GM12872 (cell line): ENCODE data around the gene CIBAR2.

ENCODE experiments used
- CTCF ChIP-seq: IDR thresholded peaks from 3 replicates; pipeline ENCODE4 v1.5.1; 2011; ENCODE audit warnings: low read depth, mild to moderate bottlenecking, low read length, moderate library complexity; ENCODE audit not compliant: insufficient read depth

Gene CIBAR2

GRCh38 chr16:85077039-85077438, 35.2 kb downstream of the CIBAR2 start:
- TF ChIP-seq CTCF, result no peak; the same call in 2 of the 3 replicates

GRCh38 chr16:85075236-85075924, 36.9 kb downstream of the CIBAR2 start:
- TF ChIP-seq CTCF, result no peak

DNA sequence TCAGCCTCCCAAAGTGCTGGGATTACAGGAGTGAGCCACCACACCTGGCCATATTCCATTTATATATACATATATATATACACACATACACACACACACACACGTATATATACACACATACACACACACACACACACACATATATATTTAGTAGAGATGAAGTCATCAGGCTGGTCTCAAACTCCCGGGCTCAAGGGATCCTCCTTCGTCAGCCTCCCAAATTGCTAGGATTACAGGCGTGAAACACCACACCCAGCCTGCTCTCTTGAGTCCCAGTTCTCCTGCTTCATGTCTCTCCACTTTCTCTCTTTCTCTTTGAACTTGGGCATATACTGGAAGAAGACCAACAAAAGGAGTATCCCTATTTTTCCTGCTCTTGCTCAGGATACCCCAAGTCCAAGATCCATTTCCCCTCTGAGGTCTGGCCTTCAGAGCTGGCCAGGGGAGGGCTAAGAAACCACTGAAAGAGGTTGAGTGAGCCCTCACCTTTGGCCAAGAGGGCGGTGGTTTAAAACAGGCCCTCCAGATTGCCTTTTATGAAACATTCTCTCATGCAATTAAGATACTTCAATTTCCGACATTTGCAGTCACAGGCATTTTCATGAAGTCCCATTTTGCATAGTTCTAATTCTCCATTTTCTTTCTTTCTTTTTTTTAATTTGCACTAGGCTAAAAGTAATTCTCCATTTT, 37.9 kb downstream of the CIBAR2 start:
- TF ChIP-seq CTCF, result no peak

GRCh38 chr16:85072947-85073346, 39.3 kb downstream of the CIBAR2 start:
- no peak for TF ChIP-seq CTCF

DNA sequence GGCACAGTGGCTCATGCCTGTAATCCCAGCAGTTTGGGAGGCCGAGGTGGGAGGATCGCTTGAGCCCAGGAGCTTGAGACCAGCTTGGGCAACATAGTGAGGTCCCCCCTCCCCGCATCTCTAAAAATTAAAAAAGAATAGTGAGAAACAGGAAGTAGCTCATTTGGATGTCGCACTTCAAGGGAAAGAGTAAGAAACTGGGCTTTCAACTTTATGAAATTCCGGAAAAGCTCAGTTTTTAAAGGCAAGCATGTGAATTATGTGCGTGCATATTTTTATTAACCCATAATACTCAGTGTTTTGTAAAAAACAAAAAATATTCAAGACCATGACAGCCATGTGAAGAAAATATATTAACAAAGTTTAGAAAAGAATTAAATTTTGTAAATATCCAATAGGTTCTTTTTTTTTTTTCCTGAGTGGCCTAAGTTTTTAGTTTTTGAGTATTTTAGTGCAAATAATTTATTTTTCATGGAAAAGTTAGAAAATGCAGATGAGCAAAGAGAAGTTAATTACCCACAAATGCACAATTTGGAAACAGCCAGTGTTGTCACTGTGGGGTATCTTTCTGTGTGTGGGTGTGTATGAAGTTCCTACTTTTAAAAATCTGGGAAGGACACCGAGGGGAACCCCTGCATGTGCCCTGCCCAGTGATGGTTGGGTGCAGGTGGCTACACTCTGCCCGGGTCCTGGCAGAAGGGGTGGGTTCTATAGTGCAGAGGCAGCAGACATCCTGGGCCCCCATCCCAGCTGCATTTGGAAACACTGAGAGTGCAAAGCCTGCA, 40.0 kb downstream of the CIBAR2 start:
- TF ChIP-seq CTCF, result no peak

DNA sequence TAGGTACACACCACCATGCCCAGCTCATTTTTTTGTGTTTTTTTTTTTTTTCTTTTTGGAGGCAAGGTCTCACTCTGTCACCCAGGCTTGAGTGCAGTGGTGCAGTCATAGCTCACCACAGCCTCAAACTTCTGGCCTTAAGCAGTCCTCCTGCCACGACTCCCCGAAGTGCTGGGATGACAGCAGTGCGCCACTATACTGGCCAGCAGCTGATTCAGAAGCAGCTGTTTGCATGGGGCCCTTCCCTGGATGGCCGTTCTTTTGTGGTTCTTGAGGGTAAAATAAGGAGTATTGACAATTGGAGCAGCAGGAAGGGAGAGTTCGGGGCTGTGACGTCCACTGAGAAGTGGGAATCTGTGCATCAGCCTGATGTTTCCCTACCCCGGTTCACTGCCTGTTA, 43.1 kb downstream of the CIBAR2 start:
- TF ChIP-seq CTCF, result no peak

GRCh38 chr16:85068746-85069145, 43.5 kb downstream of the CIBAR2 start:
- TF ChIP-seq CTCF, result no peak
